SH-SY5Y (cell line): ENCODE data around the gene HENMT1.

ENCODE experiments used
- GATA2 ChIP-seq: IDR thresholded peaks from 2 replicates; pipeline ENCODE4 v1.6.1; 2011; ENCODE audit warnings: mild to moderate bottlenecking, low read depth, low read length
- GATA3 ChIP-seq: IDR thresholded peaks from 2 replicates; pipeline ENCODE4 v1.6.1; 2011; ENCODE audit warnings: low read depth, mild to moderate bottlenecking, low read length, moderate library complexity

DNA sequence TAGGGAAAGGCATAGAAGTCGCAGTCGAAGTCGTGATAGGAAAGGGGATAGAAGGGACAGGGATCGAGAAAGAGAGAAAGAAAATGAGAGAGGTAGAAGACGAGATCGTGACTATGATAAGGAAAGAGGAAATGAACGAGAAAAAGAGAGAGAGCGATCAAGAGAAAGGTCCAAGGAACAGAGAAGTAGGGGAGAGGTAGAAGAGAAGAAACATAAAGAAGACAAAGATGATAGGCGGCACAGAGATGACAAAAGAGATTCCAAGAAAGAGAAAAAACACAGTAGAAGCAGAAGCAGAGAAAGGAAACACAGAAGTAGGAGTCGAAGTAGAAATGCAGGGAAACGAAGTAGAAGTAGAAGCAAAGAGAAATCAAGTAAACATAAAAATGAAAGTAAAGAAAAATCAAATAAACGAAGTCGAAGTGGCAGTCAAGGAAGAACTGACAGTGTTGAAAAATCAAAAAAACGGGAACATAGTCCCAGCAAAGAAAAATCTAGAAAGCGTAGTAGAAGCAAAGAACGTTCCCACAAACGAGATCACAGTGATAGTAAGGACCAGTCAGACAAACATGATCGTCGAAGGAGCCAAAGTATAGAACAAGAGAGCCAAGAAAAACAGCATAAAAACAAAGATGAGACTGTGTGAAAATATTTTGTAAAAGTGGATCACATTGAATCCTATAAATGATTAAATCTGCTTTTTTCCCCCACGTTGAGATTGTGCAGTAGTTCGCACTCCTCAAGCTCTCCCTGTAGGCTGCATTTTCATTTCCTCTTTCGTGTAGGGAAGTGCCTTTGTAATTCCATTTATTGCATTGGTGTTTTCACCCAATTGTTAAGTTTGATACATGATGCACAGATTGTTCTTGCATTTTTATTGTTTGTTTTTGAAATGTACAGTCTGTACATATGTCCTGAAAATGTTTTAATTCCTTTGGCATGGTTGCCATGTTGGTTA lies 38.8 kb upstream of the HENMT1 start:
- no peak for TF ChIP-seq GATA3
- TF ChIP-seq GATA2 = no peak; the same call in 1 of the 2 replicates
